HFF-Myc (cell line): ENCODE data around the gene CLASP2.

ENCODE experiments used
- DNase-seq: peaks from one replicate; pipeline ENCODE4 v3.0.0-alpha.2; 2011; ENCODE audit warnings: low read depth; ENCODE audit errors: extremely low read depth
- H3K4me3 ChIP-seq: replicated peaks from 2 replicates; pipeline ENCODE4 v1.5.1; 2011; ENCODE audit warnings: low read depth, mild to moderate bottlenecking, control low read depth, low read length
- CTCF ChIP-seq: IDR thresholded peaks from 2 replicates; pipeline ENCODE4 v1.5.1; 2012; ENCODE audit warnings: mild to moderate bottlenecking, low read depth, low read length, control low read depth; ENCODE audit errors: missing control alignments

Gene CLASP2

GRCh38 chr3:33547101-33547500 lies 171.0 kb downstream of the CLASP2 start:
- DNase-seq = no peak
- TF ChIP-seq CTCF = no peak
- H3K4me3 ChIP-seq = no peak overlapping the region

GRCh38 chr3:33544126-33544525 lies 173.9 kb downstream of the CLASP2 start:
- no peak overlapping the region for H3K4me3 ChIP-seq
- TF ChIP-seq CTCF = no peak
- DNase-seq = no peak

- H3K4me3 ChIP-seq = no peak overlapping the region
- TF ChIP-seq CTCF = no peak
- DNase-seq = no peak
These were observed 174.5 kb downstream of the CLASP2 start for GRCh38 chr3:33543601-33544000.

DNA sequence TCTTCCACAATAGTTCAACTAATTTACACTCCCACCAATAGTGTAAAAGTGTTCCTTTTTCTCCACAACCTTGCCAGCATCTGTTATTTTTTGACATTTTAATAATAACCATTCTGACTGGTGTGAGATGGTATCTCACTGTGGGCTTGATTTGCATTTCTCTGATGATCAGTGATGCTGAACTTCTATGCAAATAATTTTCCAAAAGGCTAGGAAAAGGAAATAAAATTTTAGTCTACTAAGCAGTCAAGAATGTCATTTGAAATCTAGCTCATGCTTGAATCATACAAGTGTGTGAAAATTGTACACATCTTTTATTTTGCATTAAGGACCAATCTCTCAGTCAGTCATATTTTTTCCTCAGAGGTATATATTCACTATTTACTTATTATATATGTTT lies 176.1 kb downstream of the CLASP2 start:
- H3K4me3 ChIP-seq = no peak overlapping the region
- no peak for DNase-seq
- no peak for TF ChIP-seq CTCF

- TF ChIP-seq CTCF = no peak
- DNase-seq = no peak
- no peak overlapping the region for H3K4me3 ChIP-seq
These were observed 179.2 kb downstream of the CLASP2 start for GRCh38 chr3:33538678-33539339.

- TF ChIP-seq CTCF = no peak
- DNase-seq = no peak
- H3K4me3 ChIP-seq = no peak overlapping the region
These were observed 180.9 kb downstream of the CLASP2 start for GRCh38 chr3:33537133-33537532.

- no peak for DNase-seq
- no peak overlapping the region for H3K4me3 ChIP-seq
- TF ChIP-seq CTCF = no peak
These were observed 191.3 kb downstream of the CLASP2 start for GRCh38 chr3:33526787-33527186.
